GM19238 (cell line): ENCODE measurements around the gene FBXW9.
"Not testable (repeated sequence)": the region's sequence is repeated elsewhere in the genome, so short reads cannot be mapped to it uniquely, and the experiment has no call there.

Experiments
- DNase-seq: peaks from one replicate; pipeline ENCODE4 v3.0.0; 2011; ENCODE audit warnings: low spot score; ENCODE audit not compliant: insufficient read length

The FBXW9 gene

DNA sequence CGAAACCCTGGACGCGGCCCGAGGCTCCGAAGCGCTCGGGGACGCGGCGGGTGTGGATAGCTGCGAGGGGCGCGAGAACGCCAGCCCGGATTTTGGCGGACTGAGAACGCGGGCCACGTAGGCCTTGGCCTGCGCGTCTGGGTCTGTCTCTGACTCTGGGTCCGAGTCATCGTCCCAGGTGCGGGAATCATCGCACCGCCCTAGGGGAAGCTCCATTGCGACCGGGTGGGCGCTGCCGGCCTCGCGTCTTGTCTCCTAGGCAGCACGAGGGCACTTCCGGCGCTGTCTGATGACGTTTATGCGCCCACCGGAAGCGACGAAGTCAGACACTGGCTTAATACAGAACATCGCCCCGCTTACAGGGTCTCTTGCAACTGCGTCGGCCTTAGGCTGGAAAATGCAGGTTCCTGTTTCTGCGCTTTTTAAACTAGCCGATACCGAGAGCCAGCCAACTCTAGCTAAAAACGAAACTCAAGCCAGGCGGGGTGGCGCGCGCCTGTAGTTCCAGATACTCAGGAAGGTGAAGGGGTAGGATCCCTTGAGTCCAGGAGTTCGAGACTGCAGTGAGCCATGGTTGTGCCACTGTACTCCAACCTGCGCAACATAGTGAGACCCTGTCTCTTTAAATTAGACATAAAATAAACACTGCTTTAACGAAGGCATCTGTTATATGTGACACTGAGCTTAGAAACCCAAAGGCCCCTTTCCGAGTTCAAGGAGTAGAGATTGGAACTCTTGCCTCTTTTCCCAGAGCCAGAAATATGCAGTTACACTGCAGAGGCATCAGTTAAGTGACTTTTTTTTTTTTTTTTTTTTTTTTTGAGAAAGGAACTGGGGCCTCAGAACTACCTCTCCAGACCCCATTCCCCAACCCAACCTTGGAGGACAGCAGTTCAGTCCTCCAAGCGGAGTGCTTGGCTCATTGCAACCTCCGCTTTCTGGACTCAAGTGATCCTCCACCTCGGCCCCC is at the start of gene FBXW9:
TSS of gene FBXW9 (minus strand) at position 266 of the 970 bp plus-strand sequence. CDS start at position 216, 50 bp downstream.
- peak; percentile 99 for DNase-seq

- no peak for DNase-seq
Measured at GRCh38 chr19:12745166-12745897, 48.9 kb upstream of the FBXW9 start.

- no peak for DNase-seq
Measured at GRCh38 chr19:12737835-12738351, 41.5 kb upstream of the FBXW9 start.

DNA sequence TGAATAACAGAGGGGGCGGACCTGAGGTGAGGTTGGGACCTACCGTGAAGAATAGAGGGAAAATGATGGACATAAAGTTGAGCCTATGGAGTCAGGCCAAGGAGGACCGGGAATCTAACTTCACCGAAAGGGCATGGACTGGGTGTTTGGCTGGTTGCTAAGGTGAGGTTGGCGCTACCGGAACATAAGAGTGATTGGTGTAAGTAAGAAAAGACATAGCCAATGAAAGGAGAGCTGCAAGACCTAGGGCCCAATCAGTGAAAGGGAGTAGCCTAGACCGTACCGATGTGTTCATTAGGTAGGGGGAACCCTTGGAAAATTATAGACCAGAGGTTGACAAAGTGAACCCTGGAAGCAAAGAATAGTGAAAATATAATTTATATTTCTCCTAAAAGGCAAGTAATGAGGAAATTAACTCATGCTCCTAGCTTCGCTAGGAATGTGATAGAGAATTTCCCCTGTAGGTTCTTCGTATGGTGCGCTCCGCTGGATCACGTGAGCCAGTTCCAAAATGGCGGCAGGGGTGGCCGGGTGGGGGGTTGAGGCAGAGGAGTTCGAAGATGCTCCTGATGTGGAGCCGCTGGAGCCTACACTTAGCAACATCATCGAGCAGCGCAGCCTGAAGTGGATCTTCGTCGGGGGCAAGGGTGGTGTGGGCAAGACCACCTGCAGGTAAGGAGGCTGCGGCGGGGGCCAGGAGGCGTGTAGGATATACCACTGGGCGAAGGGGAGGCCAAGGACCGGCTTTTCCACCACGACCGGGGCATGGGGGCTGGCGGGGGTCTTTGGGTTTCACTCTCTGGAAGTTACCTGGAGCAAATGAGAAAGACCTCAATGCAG is 40.8 kb upstream of the FBXW9 start, which contains the start of gene GET3:
TSS of gene GET3 (plus strand) at position 503 of the 840 bp plus-strand sequence. CDS start at position 512, 9 bp downstream.
- DNase-seq = peak; percentile 94

DNA sequence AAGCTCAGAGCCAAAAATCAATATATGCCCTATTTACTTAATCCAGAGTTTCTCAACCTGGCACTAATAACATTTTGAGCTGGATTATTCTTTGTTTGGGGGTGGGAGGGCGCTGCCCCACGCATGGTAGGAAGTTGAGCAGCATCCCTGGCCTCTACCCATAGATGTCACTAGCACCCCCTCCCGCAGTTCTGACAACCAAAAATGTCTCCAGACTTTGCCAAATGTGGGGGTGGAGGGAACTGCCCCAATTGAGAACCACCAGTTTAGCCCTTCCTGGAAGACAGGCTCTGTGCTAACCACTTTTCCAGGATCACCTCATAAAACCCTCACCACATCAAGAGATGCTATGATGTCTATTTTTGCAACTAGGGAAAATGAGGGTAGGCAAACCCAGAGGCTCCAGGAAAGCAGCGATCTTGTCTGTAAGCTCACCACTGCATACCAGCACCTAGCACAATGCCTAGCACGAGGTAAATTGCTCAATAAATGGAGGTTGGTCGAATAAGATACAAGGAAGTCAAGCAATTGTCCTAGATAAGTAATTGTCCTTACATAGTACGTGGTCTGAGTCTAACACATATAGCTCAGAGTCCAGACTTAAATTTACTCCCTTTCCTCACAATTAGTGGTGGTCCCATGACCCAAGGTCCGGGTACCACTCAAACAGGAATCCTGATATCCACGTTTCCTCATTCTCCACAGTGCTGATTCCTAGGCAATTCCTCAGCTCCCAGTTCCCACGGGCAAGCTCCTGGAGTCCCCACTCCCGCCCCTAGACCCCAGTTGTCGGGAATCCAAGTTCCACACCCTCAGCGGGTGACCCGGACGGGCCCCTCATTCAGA is 37.2 kb upstream of the FBXW9 start:
- peak; percentile 65 for DNase-seq

GRCh38 chr19:12731337-12731736 is 34.9 kb upstream of the FBXW9 start:
- DNase-seq = no peak

DNA sequence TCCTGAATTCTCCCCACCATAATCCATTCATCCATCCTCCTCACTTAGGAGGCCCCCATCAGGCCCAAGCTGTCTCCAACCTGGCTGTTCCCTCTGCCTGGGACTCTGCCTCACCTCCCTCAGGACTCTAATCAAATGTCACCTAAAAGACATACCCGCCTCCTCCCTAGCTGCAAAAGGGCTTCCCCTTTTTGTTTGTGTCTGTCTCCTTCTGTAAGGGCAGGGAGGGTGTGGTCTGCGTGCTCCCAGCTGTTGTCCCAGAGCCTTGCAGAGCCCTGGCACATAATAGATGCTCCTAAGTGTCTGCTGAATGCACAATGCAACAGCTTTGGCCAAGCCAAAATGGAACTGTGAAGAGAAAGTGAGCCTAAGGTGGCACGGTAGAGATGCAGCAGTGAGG is 33.6 kb upstream of the FBXW9 start:
- DNase-seq = no peak

GRCh38 chr19:12727745-12728433 is 31.5 kb upstream of the FBXW9 start:
- DNase-seq = no peak

GRCh38 chr19:12726988-12727316 is 30.5 kb upstream of the FBXW9 start:
- no peak for DNase-seq

GRCh38 chr19:12725612-12726011 is 29.2 kb upstream of the FBXW9 start:
- DNase-seq = not testable (repeated sequence)

- DNase-seq = peak; percentile 85
Measured at GRCh38 chr19:12723641-12724426, 27.4 kb upstream of the FBXW9 start, which contains the start of gene TNPO2. TSS of gene TNPO2 (minus strand) at chr19:12723932. CDS start at chr19:12720977, 2,955 bp downstream.

DNA sequence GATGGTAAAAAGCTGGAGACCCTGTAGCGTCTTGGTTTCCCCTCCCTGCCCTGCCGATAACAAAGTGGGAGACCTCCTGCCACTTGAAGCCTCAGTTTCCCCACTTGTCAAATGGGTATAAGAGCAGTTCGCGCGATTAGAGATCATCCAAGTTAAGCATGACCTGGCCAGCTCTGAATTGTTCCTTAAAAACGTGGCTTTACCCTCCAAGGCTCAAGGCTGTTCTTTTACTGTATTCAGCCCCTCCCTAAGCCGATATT is 26.9 kb upstream of the FBXW9 start:
- DNase-seq = no peak

- peak; percentile 99 for DNase-seq
Measured at GRCh38 chr19:12722566-12723380, 26.3 kb upstream of the FBXW9 start.

- DNase-seq = peak; percentile 72
Measured at GRCh38 chr19:12721656-12722565, 25.5 kb upstream of the FBXW9 start.

GRCh38 chr19:12720851-12721655 is 24.6 kb upstream of the FBXW9 start:
- no peak for DNase-seq

DNA sequence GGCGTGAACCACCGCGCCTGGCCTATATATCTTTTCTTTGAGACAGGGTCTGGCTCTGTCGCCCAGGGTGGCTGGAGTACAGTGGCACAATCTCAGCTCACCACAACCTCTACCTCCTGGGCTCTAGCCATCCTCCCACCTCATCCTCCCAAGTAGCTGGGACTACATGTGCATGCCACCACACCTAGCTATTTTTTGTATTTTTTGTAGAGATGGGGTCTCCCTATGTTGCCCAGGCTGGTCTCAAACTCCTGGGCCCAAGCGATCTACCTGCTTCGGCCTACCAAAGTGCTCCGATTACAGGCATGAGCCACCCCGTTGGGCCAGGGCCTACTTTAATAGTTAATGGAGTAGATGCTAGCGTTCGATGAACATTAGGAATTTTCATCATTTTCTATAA is 23.9 kb upstream of the FBXW9 start:
- DNase-seq = no peak
